ENCODE data around the gene LRGUK.

The LRGUK gene

GRCh38 chr7:134175334-134176036 is 48.3 kb downstream of the LRGUK start:
- no peaks in the 10 kb centered on the region for H3K36me3 ChIP-seq (ENCODE audit: insufficient read depth, insufficient read length, low read length)
- no peak for DNase-seq (ENCODE audit: low read depth, low spot score)
- H3K4me1 ChIP-seq (ENCODE audit: insufficient read depth, insufficient read length): no peaks in the 10 kb centered on the region
- H3K9me3 ChIP-seq (ENCODE audit: insufficient read depth, low read length): no peaks in the 10 kb centered on the region
- no peak overlapping the region for H3K4me3 ChIP-seq (ENCODE audit: insufficient read length, low read depth)
- no peaks in the 10 kb centered on the region for H3K27me3 ChIP-seq (ENCODE audit: insufficient read depth, insufficient read length)
- TF ChIP-seq ZNF274 (IDR thresholded peaks at IDR 0.05; ENCODE audit: low read depth, low read length) (no peak), YY1 (IDR thresholded peaks at IDR 0.05; ENCODE audit: insufficient read depth, insufficient read length) (no peak), SUZ12 (IDR thresholded peaks at IDR 0.05; ENCODE audit: extremely low read depth, insufficient read depth, insufficient read length) (no peak)
- no peak overlapping the region for H3K9ac ChIP-seq (ENCODE audit: insufficient read length, low read depth)

GRCh38 chr7:134176037-134176350 is 48.9 kb downstream of the LRGUK start:
- Histone ChIP-seq H3K36me3 (ENCODE audit: insufficient read depth, insufficient read length, low read length) (no peaks in the 10 kb centered on the region), H3K4me1 (ENCODE audit: insufficient read depth, insufficient read length) (no peaks in the 10 kb centered on the region), H3K27me3 (ENCODE audit: insufficient read depth, insufficient read length) (no peaks in the 10 kb centered on the region), H3K4me3 (ENCODE audit: insufficient read length, low read depth) (no peak overlapping the region), H3K9ac (ENCODE audit: insufficient read length, low read depth) (no peak overlapping the region), H3K9me3 (ENCODE audit: insufficient read depth, low read length) (no peaks in the 10 kb centered on the region)
- TF ChIP-seq YY1 (IDR thresholded peaks at IDR 0.05; ENCODE audit: insufficient read depth, insufficient read length) (no peak), SUZ12 (IDR thresholded peaks at IDR 0.05; ENCODE audit: extremely low read depth, insufficient read depth, insufficient read length) (no peak), ZNF274 (IDR thresholded peaks at IDR 0.05; ENCODE audit: low read depth, low read length) (no peak)
- no peak for DNase-seq (ENCODE audit: low read depth, low spot score)

- no peaks in the 10 kb centered on the region for H3K4me1 ChIP-seq (ENCODE audit: insufficient read depth, insufficient read length)
- no peak overlapping the region for H3K9ac ChIP-seq (ENCODE audit: insufficient read length, low read depth)
- no peaks in the 10 kb centered on the region for H3K9me3 ChIP-seq (ENCODE audit: insufficient read depth, low read length)
- DNase-seq (ENCODE audit: low read depth, low spot score): no peak
- H3K4me3 ChIP-seq (ENCODE audit: insufficient read length, low read depth): no peak overlapping the region
- TF ChIP-seq ZNF274 (IDR thresholded peaks at IDR 0.05; ENCODE audit: low read depth, low read length): no peak
- H3K36me3 ChIP-seq (ENCODE audit: insufficient read depth, insufficient read length, low read length): no peaks in the 10 kb centered on the region
- no peaks in the 10 kb centered on the region for H3K27me3 ChIP-seq (ENCODE audit: insufficient read depth, insufficient read length)
Measured at GRCh38 chr7:134179036-134180011, 52.2 kb downstream of the LRGUK start.

- Histone ChIP-seq H3K4me3 (ENCODE audit: insufficient read length, low read depth) (no peak overlapping the region), H3K4me1 (ENCODE audit: insufficient read depth, insufficient read length) (no peaks in the 10 kb centered on the region), H3K9me3 (ENCODE audit: insufficient read depth, low read length) (no peaks in the 10 kb centered on the region), H3K9ac (ENCODE audit: insufficient read length, low read depth) (no peak overlapping the region), H3K27me3 (ENCODE audit: insufficient read depth, insufficient read length) (no peaks in the 10 kb centered on the region), H3K36me3 (ENCODE audit: insufficient read depth, insufficient read length, low read length) (no peaks in the 10 kb centered on the region)
- DNase-seq (ENCODE audit: low read depth, low spot score): no peak
- TF ChIP-seq ZNF274 (IDR thresholded peaks at IDR 0.05; ENCODE audit: low read depth, low read length) (no peak), SUZ12 (IDR thresholded peaks at IDR 0.05; ENCODE audit: extremely low read depth, insufficient read depth, insufficient read length) (no peak), YY1 (IDR thresholded peaks at IDR 0.05; ENCODE audit: insufficient read depth, insufficient read length) (no peak)
Measured at GRCh38 chr7:134180376-134180775, 53.2 kb downstream of the LRGUK start.

GRCh38 chr7:134182078-134182477 is 54.9 kb downstream of the LRGUK start:
- DNase-seq (ENCODE audit: low read depth, low spot score): no peak
- Histone ChIP-seq H3K27me3 (ENCODE audit: insufficient read depth, insufficient read length) (no peaks in the 10 kb centered on the region), H3K9ac (ENCODE audit: insufficient read length, low read depth) (no peak overlapping the region), H3K4me3 (ENCODE audit: insufficient read length, low read depth) (no peak overlapping the region), H3K4me1 (ENCODE audit: insufficient read depth, insufficient read length) (no peaks in the 10 kb centered on the region), H3K9me3 (ENCODE audit: insufficient read depth, low read length) (no peaks in the 10 kb centered on the region), H3K36me3 (ENCODE audit: insufficient read depth, insufficient read length, low read length) (no peaks in the 10 kb centered on the region)
- TF ChIP-seq SUZ12 (IDR thresholded peaks at IDR 0.05; ENCODE audit: extremely low read depth, insufficient read depth, insufficient read length) (no peak), YY1 (IDR thresholded peaks at IDR 0.05; ENCODE audit: insufficient read depth, insufficient read length) (no peak), ZNF274 (IDR thresholded peaks at IDR 0.05; ENCODE audit: low read depth, low read length) (no peak)

- H3K4me3 ChIP-seq (ENCODE audit: insufficient read length, low read depth): no peak overlapping the region
- TF ChIP-seq YY1 (IDR thresholded peaks at IDR 0.05; ENCODE audit: insufficient read depth, insufficient read length) (no peak), SUZ12 (IDR thresholded peaks at IDR 0.05; ENCODE audit: extremely low read depth, insufficient read depth, insufficient read length) (no peak), ZNF274 (IDR thresholded peaks at IDR 0.05; ENCODE audit: low read depth, low read length) (no peak)
- no peaks in the 10 kb centered on the region for H3K27me3 ChIP-seq (ENCODE audit: insufficient read depth, insufficient read length)
- no peak overlapping the region for H3K9ac ChIP-seq (ENCODE audit: insufficient read length, low read depth)
- no peaks in the 10 kb centered on the region for H3K4me1 ChIP-seq (ENCODE audit: insufficient read depth, insufficient read length)
- DNase-seq (ENCODE audit: low read depth, low spot score): no peak
- H3K9me3 ChIP-seq (ENCODE audit: insufficient read depth, low read length): no peaks in the 10 kb centered on the region
- H3K36me3 ChIP-seq (ENCODE audit: insufficient read depth, insufficient read length, low read length): no peaks in the 10 kb centered on the region
Measured at GRCh38 chr7:134184767-134185166, 57.6 kb downstream of the LRGUK start.

- Histone ChIP-seq H3K9me3 (ENCODE audit: insufficient read depth, low read length) (no peaks in the 10 kb centered on the region), H3K36me3 (ENCODE audit: insufficient read depth, insufficient read length, low read length) (no peaks in the 10 kb centered on the region), H3K27me3 (ENCODE audit: insufficient read depth, insufficient read length) (no peaks in the 10 kb centered on the region), H3K4me3 (ENCODE audit: insufficient read length, low read depth) (no peak overlapping the region), H3K4me1 (ENCODE audit: insufficient read depth, insufficient read length) (no peaks in the 10 kb centered on the region), H3K9ac (ENCODE audit: insufficient read length, low read depth) (no peak overlapping the region)
- TF ChIP-seq SUZ12 (IDR thresholded peaks at IDR 0.05; ENCODE audit: extremely low read depth, insufficient read depth, insufficient read length): no peak
- no peak for TF ChIP-seq YY1 (IDR thresholded peaks at IDR 0.05; ENCODE audit: insufficient read depth, insufficient read length)
- TF ChIP-seq ZNF274 (IDR thresholded peaks at IDR 0.05; ENCODE audit: low read depth, low read length): no peak
- DNase-seq (ENCODE audit: low read depth, low spot score): no peak
Measured at GRCh38 chr7:134186027-134186426, 58.9 kb downstream of the LRGUK start.

Measured in NT2/D1 (cell line).